Gastroesophageal sphincter (tissue), 4 donors: Measurements from ENCODE around the gene C20orf173. TPM values are rescaled to one million over a fixed set of nuclear protein-coding genes. Genes with fewer than 3 reads are reported as not detected.

Experiments used
- ATAC-seq: fragments of 150-250 bp; one replicate; pipeline ENCODE4 v1.9.1; 2016; ENCODE audit warnings: mild to moderate bottlenecking, moderate library complexity
- H3K27ac ChIP-seq, 4 donors: fragments of 200-600 bp; sonication (generic) in 3 of 4; 1 replicate in 3 of 4; 2 replicates in 1 of 4; pipeline ENCODE4 v1.5.1; 2016 to 2019
- H3K27me3 ChIP-seq: fragments of 200-600 bp; sonication (generic); one replicate; pipeline ENCODE4 v1.5.1; 2019
- H3K36me3 ChIP-seq, 2 donors: fragments of 200-600 bp; sonication (generic); one replicate each; pipeline ENCODE4 v1.5.1; 2019; ENCODE audit warnings: control low read depth in 1 of 2
- H3K4me1 ChIP-seq, 3 donors: fragments of 200-600 bp; sonication (generic); 1 replicate in 2 of 3; 2 replicates in 1 of 3; pipeline ENCODE4 v1.5.1; 2016 to 2019; ENCODE audit warnings: control low read depth in 2 of 3
- H3K4me3 ChIP-seq, 2 donors: fragments of 200-600 bp; sonication (generic); one replicate each; pipeline ENCODE4 v1.5.1; 2019; ENCODE audit warnings: mild to moderate bottlenecking in 1 of 2, moderate library complexity in 1 of 2
- H3K9me3 ChIP-seq, 3 donors: fragments of 200-600 bp; sonication (generic); one replicate each; pipeline ENCODE4 v1.5.1; 2017 to 2019; ENCODE audit warnings: control low read depth in 2 of 3
- EP300 ChIP-seq: sonication (generic); formaldehyde crosslinking; IDR thresholded peaks from one replicate; pipeline ENCODE4 v1.6.1; 2017; ENCODE audit warnings: antibody characterized with exemption, mild to moderate bottlenecking
- POLR2A ChIP-seq, 2 donors: fragments of 450-650 bp; IDR thresholded peaks; one replicate each; pipeline ENCODE4 v1.6.1; 2017; ENCODE audit warnings: antibody characterized with exemption in 2 of 2, mild to moderate bottlenecking in 2 of 2, moderate library complexity in 1 of 2
- POLR2AphosphoS5 ChIP-seq: sonication (generic); formaldehyde crosslinking; IDR thresholded peaks from one replicate; pipeline ENCODE4 v1.6.1; 2017; ENCODE audit warnings: antibody characterized with exemption
- WGBS, 2 donors: methylation state at CpG; one replicate each; pipeline ENCODE4 v1.1.5; 2018; ENCODE audit warnings: low coverage in 1 of 2; 5-methylcytosine and 5-hydroxymethylcytosine counted together
- total RNA-seq, 4 donors: library from RNA; depleted of rRNA; stranded (reverse); fragments of >200 nt; gene quantifications; one replicate each; pipeline ENCODE4 v1.1.0, GENCODE V29; 2016
- TF ChIP-seq, protein P1 (sequence below), 4 experiments: fragments of 200-600 bp in 2 of 4; fragments of 450-650 bp in 2 of 4; sonication (generic) in 1 of 4; IDR thresholded peaks; one replicate each; pipeline ENCODE4 v1.5.1; 2017 to 2019; ENCODE audit warnings: antibody characterized with exemption in 4 of 4, mild to moderate bottlenecking in 2 of 4, moderate library complexity in 2 of 4

The C20orf173 gene
- total RNA-seq, 4 donors from 2014 or later, result not detected

DNA sequence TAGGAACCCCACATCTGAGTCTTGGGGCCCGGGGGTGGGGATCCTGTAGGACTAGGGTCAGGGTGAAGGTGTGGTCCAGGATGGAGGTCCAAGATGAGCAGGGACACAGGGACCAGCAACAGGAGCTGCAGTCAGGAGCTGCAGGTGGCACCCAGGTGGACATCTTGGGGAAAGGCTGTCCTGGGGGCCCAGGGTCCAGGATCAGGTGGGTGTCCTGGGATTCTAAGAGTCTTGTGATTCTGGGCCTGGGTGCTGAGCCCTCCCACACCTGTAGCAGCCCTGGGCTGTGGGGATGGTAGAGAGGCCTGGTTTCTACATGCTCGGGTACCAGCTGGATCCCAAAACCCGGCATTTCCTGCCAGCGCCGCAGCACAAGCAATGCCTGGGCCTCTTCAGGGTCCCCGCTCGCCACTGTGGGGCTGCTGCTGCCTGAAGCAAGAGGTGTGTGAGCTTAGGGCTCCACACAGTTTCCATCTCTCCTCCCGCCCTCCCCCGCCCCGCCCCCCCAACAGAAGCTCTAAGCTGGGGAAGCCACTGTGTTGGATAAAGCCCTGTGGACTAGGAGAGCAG lies 33.2 kb upstream of the C20orf173 start:
- no peak for ATAC-seq
- Histone ChIP-seq H3K4me1 (no peaks in the 10 kb centered on the region), H3K4me3 (no peak overlapping the region), H3K27ac (no peak overlapping the region), H3K9me3 (no peaks in the 10 kb centered on the region), H3K27me3 (no peaks in the 10 kb centered on the region), H3K36me3 (peaks cover 0 to 18% of the 10 kb centered on the region in 2 donors)
- TF ChIP-seq POLR2A (IDR thresholded peaks at IDR 0.05) (no peak), POLR2AphosphoS5 (no peak), EP300 (no peak)
- TF ChIP-seq, protein P1, sequence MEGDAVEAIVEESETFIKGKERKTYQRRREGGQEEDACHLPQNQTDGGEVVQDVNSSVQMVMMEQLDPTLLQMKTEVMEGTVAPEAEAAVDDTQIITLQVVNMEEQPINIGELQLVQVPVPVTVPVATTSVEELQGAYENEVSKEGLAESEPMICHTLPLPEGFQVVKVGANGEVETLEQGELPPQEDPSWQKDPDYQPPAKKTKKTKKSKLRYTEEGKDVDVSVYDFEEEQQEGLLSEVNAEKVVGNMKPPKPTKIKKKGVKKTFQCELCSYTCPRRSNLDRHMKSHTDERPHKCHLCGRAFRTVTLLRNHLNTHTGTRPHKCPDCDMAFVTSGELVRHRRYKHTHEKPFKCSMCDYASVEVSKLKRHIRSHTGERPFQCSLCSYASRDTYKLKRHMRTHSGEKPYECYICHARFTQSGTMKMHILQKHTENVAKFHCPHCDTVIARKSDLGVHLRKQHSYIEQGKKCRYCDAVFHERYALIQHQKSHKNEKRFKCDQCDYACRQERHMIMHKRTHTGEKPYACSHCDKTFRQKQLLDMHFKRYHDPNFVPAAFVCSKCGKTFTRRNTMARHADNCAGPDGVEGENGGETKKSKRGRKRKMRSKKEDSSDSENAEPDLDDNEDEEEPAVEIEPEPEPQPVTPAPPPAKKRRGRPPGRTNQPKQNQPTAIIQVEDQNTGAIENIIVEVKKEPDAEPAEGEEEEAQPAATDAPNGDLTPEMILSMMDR (IDR thresholded peaks at IDR 0.05), result no peak
- 88% methylated on average over 5 of the region's 10 CpGs; no CpG with 5 or more reads in 1 of the 2 donors for WGBS, 2 donors

DNA sequence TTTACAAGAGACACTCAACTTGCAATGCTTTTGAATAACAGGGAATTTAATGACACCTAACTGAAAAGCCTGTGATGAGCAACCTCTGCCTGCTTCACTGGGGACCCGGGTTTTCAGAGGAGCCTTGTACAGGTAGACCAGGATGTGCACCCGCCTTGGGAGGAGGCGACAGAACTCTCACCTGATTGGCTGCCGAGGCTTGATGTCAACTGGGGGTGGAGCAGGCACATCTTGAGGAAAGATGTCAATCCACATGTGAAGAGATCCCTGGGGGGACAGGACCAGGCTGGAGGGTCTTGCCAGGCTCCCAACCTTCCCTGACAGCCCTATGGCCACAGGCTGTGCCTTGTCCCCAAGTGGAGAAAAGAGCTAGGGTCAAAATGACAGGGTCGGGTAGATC lies 32.2 kb upstream of the C20orf173 start:
- H3K36me3 ChIP-seq, result peaks cover 0 to 28% of the 10 kb centered on the region in 2 donors
- TF ChIP-seq EP300, result no peak
- TF ChIP-seq POLR2A (IDR thresholded peaks at IDR 0.05), result no peak
- TF ChIP-seq, protein P1 (IDR thresholded peaks at IDR 0.05), result no peak
- no peak for TF ChIP-seq POLR2AphosphoS5
- H3K27ac ChIP-seq, result no peak overlapping the region
- H3K4me3 ChIP-seq, result no peak overlapping the region
- no peaks in the 10 kb centered on the region for H3K4me1 ChIP-seq
- no peaks in the 10 kb centered on the region for H3K9me3 ChIP-seq
- 59 to 66% methylated on average over 3 to 5 of the region's 5 CpGs for WGBS, 2 donors
- no peaks in the 10 kb centered on the region for H3K27me3 ChIP-seq
- no peak for ATAC-seq

DNA sequence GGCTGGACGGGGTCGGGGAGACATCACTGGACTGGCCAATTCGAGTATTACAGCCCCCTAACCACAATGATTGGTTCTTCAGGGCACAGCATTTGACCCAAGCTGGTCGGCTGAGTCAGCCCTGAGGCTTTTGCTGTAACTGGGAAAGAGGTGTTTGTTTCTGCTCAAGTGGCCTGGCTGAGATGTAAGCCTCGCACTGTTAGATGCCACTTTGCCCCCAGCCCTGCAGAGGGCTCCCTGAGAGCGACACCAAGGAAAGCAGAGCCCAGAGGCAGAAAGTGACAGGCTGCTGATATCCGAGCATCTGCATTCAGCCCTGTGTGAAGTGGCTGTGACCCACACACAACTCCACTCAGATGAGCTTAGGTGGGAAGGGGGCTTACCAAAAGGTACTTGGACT lies 31.8 kb upstream of the C20orf173 start:
- Histone ChIP-seq H3K9me3 (no peaks in the 10 kb centered on the region), H3K4me3 (no peak overlapping the region), H3K36me3 (peaks cover 0 to 32% of the 10 kb centered on the region in 2 donors), H3K27me3 (no peaks in the 10 kb centered on the region), H3K4me1 (no peaks in the 10 kb centered on the region), H3K27ac (no peak overlapping the region)
- WGBS, 2 donors, result 0% methylated on average over 1 of the region's 7 CpGs; no CpG with 5 or more reads in 1 of the 2 donors
- no peak for ATAC-seq
- TF ChIP-seq, protein P1 (IDR thresholded peaks at IDR 0.05), result peak in 1 of 4 experiments; percentile 13
- no peak for TF ChIP-seq EP300

DNA sequence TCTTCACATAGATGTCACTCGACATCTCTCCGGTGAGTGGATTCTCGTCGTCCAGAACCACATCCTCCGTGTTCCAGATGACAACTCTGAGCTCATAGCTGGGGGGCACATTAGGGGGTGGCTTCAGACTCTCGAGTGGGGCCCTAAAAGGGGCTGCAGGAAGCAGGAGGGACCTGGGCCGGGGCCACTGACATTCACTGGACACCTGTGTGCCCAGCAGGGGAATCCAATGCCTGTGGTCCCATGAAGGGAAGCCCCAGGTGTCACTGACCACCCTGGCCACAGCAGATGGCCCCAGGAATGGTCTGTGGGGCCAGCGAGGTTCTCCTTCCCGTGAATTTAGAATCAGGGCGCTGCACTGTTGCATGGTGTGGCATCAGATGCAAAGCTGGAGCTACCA lies 31.1 kb upstream of the C20orf173 start:
- H3K27ac ChIP-seq, result no peak overlapping the region
- H3K4me1 ChIP-seq, result no peaks in the 10 kb centered on the region
- no peak for TF ChIP-seq POLR2A (IDR thresholded peaks at IDR 0.05)
- no peak for TF ChIP-seq EP300
- TF ChIP-seq, protein P1 (IDR thresholded peaks at IDR 0.05), result no peak
- H3K9me3 ChIP-seq, result no peaks in the 10 kb centered on the region
- ATAC-seq, result no peak
- no peak overlapping the region for H3K4me3 ChIP-seq
- no peaks in the 10 kb centered on the region for H3K27me3 ChIP-seq
- H3K36me3 ChIP-seq, result peaks cover 0 to 39% of the 10 kb centered on the region in 2 donors
- no CpG with 5 or more reads among the region's 10 CpGs for WGBS, 2 donors

DNA sequence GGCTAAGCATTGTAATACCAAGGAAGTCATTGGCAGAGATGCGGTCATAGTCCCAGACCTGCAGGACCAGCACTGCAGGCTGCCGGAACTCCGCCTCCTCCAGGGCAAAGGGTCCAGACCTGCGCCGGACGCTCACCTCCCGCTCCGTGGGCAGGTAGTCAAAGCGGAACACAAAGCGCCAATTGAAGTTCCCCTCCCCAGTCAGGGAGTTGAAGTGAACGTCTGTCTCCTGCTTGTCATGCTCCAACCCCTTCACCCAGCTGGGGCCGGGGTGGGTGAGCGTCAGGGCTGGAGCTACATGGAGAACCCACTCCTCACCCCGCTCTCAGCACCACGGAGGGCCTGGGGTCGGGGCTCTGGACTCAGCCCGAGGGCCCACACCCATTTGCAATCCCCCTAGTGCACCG lies 30.7 kb upstream of the C20orf173 start:
- no peak overlapping the region for H3K4me3 ChIP-seq
- TF ChIP-seq POLR2AphosphoS5, result no peak
- no peak for TF ChIP-seq EP300
- TF ChIP-seq, protein P1 (IDR thresholded peaks at IDR 0.05), result no peak
- no peak for TF ChIP-seq POLR2A (IDR thresholded peaks at IDR 0.05)
- WGBS, 2 donors, result 60% methylated on average over 1 of the region's 18 CpGs; no CpG with 5 or more reads in 1 of the 2 donors
- no peaks in the 10 kb centered on the region for H3K27me3 ChIP-seq
- no peak for ATAC-seq
- H3K9me3 ChIP-seq, result no peaks in the 10 kb centered on the region
- peaks cover 0 to 43% of the 10 kb centered on the region in 2 donors for H3K36me3 ChIP-seq
- H3K27ac ChIP-seq, result no peak overlapping the region
- H3K4me1 ChIP-seq, result no peaks in the 10 kb centered on the region
